SK-N-MC (cell line): Measurements from ENCODE around the gene SLC12A8.

Experiments used
- EZH2 ChIP-seq: fragments of 200-600 bp; sonication (generic); IDR thresholded peaks from one replicate; pipeline ENCODE4 v1.6.1; 2017; ENCODE audit warnings: antibody characterized with exemption
- POLR2AphosphoS5 ChIP-seq: IDR thresholded peaks from 2 replicates; pipeline ENCODE4 v1.6.1; 2012; ENCODE audit warnings: mild to moderate bottlenecking, low read depth, low read length, borderline replicate concordance

- TF ChIP-seq EZH2: no peak
- no peak for TF ChIP-seq POLR2AphosphoS5
These were observed 179.9 kb downstream of the SLC12A8 start for GRCh38 chr3:125032683-125033082.
